GM12865 (cell line): ENCODE measurements around the gene PGAP3.

Source experiments
- DNase-seq: peaks from one replicate; pipeline ENCODE4 v3.0.0; 2010; ENCODE audit warnings: low read depth
- H3K4me3 ChIP-seq: 2 replicates; pipeline ENCODE4 v1.5.1; 2011; ENCODE audit warnings: mild to moderate bottlenecking, low read depth, low read length, control low read depth
- TF ChIP-seq, protein P1 (sequence below): IDR thresholded peaks from 2 replicates; pipeline ENCODE4 v1.5.1; 2011; ENCODE audit warnings: low read length, control low read depth, low read depth, inconsistent platforms; ENCODE audit not compliant: insufficient read depth; ENCODE audit errors: missing control alignments

The PGAP3 gene

DNA sequence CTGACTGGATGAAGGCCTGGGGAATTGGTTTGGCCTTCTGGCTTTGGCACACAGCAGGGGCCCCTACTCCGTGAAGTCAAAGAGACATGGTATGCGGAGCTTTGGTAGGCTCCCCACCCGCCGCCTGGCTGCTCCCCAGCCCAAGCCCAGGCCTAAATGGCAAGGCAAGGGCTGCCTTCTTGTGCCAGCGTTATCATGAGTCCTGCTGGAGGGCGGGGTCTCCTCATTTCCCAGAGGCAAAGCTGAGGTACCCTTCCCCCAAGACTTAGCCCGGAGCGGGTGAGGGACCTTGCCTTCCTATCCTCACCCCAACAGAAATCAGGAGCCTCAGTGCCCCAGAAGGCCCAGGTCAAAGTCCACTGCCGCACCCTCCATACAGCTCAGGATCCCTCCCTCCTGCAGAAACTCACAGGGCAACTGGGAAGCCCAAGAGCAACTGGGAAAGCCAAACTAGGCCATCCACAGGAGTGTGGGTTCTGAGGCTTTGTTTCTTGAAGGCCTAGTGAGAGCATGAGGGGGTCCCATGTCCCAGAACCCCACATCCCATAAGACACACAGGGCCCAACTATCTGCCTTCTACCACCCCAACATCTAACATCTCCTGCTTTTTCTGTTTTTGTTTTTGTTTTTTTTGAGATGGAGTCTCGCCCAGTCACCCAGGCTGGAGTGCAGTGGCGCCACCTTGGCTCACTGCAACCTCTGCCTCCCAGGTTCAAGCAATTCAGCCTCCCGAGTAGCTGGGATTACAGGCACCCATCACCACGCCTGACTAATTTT lies 9.3 kb downstream of the PGAP3 start:
- TF ChIP-seq, protein P1, sequence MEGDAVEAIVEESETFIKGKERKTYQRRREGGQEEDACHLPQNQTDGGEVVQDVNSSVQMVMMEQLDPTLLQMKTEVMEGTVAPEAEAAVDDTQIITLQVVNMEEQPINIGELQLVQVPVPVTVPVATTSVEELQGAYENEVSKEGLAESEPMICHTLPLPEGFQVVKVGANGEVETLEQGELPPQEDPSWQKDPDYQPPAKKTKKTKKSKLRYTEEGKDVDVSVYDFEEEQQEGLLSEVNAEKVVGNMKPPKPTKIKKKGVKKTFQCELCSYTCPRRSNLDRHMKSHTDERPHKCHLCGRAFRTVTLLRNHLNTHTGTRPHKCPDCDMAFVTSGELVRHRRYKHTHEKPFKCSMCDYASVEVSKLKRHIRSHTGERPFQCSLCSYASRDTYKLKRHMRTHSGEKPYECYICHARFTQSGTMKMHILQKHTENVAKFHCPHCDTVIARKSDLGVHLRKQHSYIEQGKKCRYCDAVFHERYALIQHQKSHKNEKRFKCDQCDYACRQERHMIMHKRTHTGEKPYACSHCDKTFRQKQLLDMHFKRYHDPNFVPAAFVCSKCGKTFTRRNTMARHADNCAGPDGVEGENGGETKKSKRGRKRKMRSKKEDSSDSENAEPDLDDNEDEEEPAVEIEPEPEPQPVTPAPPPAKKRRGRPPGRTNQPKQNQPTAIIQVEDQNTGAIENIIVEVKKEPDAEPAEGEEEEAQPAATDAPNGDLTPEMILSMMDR = no peak
- no peak for DNase-seq

DNA sequence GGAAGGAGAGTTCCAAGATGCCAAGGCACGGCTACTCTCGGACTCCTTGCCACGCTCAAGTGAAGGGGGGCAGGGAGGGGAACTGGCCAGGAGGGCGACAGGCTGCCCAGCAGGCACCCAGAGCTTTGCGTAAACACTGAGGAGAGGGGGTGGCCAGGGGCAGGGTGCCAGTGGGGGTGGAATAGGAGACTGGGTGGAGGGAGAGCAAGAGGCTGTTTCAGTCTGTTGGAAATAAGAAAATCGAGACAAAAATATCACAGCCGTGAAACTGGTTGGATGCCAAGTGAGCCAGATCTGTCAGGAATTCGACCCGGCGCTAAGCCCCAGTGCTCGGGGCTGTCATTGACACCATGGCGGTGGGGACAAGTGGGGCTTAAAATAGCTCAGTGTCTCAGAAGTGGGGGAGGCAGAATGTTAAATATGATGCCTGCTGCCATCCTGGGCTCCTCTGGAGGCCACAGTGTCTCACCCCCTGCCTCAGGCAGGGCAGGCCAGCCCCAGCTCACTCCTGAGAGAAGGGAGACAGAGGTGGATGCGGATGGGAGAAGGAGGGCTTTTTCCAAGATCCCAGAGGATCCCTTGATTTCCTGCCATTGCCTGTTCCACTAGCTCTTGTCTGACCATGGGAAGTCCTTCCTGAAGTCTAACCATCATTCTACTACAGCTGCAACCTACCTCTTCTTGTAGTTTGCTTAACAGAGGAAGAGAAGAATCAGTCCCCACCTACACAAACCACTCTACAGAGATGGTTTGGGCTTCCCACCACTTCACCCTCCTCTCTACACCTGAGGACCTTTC lies 10.1 kb downstream of the PGAP3 start:
- H3K4me3 ChIP-seq = no peak overlapping the region
- TF ChIP-seq, protein P1 = no peak
- DNase-seq = no peak

More for the DNA sequence above, 9.3 kb downstream of the PGAP3 start:
- no peak overlapping the region for H3K4me3 ChIP-seq

DNA sequence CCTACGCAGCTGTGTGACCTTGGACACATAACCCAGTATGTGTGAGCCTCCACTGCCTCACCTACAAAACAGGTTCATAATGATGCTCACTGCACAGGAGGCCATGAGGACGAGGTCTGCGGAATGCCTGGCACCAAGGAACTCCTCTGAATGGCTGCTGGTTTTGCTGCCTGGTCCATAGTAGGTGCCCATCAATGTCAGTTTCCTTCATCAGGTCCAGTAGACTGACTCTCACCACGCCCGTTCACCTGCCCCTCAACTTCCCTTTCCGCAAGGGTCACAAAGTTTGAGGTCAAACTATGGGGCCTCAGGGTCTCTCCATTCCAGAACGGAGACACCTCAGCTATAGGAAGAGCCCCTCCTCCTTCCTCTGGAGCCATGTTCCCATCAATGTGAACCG lies 10.8 kb downstream of the PGAP3 start:
- TF ChIP-seq, protein P1 = no peak
- H3K4me3 ChIP-seq = no peak overlapping the region
- no peak for DNase-seq

DNA sequence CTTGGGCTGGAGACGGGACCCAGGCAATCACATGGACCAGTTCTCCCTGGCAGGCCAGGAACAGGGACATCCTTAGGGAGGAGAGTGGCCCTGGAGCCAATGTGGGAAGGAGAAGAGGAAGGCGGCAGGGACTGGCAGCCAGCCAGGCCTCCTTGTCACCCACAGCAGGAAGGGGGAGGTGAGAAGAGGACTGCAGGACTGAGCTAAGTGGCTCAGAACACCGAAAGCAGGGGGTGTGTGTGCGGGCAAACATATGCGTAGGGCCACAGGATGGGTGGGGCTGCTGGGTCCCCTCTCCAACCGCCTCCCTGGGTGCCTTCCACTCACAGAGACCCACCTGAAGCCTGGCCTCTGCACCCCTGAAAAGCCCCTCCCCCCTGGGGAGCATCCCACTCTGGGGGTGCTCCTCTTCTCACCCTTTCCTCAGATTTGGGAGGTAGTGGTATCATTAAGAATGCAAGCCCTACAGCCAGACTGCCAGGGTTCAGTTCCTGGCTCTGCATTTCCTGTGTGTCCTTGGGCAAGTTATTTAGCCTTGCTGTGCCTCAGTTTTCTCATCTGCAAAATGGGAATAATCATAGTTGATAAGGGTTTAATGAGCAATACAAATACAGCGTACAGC lies 11.5 kb downstream of the PGAP3 start:
- TF ChIP-seq, protein P1 = no peak
- peak; percentile 72 for DNase-seq

DNA sequence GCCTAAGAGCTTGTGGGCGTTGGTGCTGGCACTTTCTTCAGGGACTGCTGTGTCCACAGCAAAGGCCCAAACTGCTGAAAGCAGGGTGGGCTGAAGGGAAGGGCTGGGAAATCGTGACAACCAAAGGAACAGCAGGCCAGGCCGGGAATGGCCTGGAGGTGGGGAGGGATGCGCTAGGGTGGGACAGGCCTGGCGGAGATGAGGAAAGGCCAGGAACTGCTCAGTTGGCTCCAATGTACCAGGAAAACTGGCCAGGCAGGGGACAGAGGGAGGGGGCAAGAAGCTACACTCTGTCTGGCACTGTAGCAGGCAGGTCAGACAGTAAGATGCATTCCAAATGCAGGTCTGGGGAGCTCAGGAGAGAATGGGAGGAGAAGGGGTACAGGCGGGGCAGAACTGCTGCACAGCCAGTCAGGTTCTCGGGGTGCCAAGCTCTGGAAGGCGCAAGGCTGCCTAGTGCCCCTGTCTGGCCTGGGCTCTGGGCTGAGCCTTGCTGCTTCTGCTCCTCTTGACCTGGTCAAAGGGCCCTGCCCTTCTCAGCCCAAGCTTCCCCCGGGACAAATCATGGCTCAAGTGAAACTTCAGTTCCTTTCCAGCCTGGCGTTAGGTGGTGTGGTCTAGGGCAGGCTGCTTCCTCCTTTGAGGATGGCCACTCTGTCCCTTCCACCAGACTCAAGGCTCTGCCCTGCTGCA lies 12.3 kb downstream of the PGAP3 start:
- no peak overlapping the region for H3K4me3 ChIP-seq
- no peak for DNase-seq
- TF ChIP-seq, protein P1 = no peak

More for the DNA sequence above, 11.5 kb downstream of the PGAP3 start:
- no peak overlapping the region for H3K4me3 ChIP-seq

DNA sequence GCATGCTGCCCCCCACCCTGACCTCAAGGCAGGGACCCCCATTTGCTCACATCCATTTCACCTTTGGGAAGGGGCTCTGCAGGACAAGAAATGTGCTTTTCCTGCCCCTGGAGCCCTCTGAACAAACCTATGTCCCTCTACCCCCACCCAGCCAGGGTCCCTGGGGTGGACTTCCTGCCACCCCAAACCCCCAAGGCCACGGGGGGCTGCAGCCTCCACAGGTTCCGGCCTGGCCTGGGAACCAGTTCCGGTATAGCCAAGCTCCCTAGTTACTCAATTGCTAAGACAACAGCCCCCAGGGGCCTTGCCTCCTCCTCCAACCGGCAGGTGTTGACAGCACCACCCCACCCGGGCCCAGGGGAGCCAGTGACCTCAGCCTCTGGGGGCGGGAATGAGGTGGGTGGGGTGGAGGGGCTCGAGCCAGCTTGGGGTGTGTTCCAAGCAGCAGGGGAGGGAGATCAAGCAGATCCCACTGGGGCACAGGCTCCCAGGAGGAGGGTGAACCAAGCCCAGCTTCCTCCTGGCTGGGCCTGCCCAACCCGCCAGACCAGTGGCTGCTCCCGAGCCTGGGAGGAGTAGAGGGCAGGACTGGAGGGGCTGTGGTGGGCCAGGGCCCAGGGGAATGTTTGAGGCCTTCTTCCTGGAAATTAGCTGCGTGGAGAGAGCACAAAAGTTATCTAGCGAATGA lies 13.0 kb downstream of the PGAP3 start:
- TF ChIP-seq, protein P1 = no peak
- H3K4me3 ChIP-seq = no peak overlapping the region
- no peak for DNase-seq
